Stimulated activated CD8-positive, alpha-beta memory T cell treated with anti-CD3 and anti-CD28 coated beads, Interleukin-2, amount 100 ng/mL, for 1 hour (primary cell): ENCODE measurements around the gene IL27RA.
"Not testable (repeated sequence)": the region's sequence is repeated elsewhere in the genome, so short reads cannot be mapped to it uniquely, and the experiment has no call there.

ENCODE experiments used
- DNase-seq, 2 donors: peaks; one replicate each; pipeline ENCODE4 v3.0.0-alpha.2; 2020; ENCODE audit warnings: low read depth in 2 of 2

The IL27RA gene

GRCh38 chr19:14030997-14031718 lies 404 bp upstream of the IL27RA start:
- DNase-seq = peak; percentile 53 to 72

- DNase-seq = no peak
Measured at GRCh38 chr19:14033946-14034345, 2.4 kb downstream of the IL27RA start.

- DNase-seq = not testable (repeated sequence)
Measured at GRCh38 chr19:14035159-14035558, 3.6 kb downstream of the IL27RA start.

DNA sequence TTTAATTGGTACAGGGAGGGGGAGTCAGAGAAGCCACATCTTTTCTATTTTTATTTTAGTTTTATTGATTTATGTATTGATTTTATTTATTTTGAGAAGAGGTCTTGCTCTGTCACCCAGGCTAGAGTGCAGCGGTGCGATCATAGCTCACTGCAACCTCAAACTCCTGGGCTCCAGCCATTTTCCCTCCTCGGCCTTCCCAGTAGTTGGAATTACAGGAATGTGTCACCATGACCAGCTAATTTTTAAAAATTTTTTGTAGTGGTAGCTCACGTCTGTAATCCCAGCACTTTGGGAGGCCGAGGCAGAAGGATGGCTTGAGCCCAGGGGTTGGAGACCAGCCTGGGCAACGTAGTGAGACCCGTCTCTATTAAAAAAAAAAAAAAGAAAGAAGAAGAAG lies 4.1 kb downstream of the IL27RA start:
- DNase-seq = no peak

DNA sequence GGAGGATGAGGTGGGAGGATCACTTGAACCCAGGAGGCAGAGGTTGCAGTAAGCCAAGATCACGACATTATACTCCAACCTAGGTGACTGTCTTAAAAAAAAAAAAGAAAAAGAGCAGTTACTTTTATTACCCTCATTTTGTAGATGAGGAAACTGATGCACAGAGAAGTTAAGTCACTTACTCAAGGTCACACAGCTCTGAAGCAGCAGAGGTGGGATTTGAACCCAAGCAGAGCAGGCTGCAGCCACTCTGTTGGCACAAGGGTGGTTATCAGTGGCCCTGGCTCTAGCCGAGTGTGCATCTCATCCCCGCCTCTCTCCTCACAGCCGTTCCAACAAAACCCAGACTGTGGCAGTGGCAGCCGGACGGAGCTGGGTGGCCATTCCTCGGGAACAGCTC lies 7.6 kb downstream of the IL27RA start:
- no peak for DNase-seq

DNA sequence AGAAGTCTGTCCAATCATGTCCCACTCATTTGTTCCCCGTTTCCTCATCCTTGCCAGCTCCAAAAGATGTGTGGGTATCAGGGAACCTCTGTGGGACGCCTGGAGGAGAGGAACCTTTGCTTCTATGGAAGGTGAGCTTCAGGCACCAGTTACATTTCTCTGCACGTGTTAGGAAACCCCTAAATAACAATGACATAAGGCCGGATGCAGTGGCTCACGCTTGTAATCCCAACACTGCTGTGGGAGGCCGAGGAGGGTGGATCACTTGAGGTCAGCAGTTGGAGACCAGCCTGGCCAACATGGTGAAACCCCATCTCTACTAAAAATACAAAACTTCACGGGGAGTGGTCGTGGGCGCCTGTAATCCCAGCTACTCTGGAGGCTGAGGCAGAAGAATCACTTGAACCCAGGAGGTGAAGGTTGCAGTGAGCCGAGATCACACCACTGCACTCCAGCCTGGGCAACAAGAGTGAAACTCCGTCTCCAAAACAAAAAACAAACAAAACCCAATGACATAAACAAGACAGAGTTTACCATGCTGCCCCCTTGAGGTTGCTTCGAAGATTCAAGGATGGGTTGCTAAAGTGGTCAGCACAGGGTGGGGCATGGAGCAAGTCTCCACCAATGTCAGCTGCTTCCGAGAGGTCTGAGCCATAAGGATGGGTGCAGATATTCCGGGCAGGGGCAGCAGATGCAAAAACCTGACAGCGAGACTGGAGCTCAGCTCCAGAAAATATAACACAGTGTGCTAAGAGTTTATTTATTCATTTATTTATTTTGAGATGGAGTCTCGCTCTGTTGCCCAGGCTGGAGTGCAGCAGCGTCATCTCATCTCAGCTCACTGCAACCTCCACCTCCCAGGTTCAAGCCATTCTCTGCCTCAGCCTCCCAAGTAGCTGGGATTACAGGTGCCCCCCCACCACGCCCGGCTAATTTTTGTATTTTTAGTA lies 11.4 kb downstream of the IL27RA start:
- not testable (repeated sequence) for DNase-seq

- not testable (repeated sequence) for DNase-seq
Measured at GRCh38 chr19:14047866-14048265, 16.3 kb downstream of the IL27RA start.

DNA sequence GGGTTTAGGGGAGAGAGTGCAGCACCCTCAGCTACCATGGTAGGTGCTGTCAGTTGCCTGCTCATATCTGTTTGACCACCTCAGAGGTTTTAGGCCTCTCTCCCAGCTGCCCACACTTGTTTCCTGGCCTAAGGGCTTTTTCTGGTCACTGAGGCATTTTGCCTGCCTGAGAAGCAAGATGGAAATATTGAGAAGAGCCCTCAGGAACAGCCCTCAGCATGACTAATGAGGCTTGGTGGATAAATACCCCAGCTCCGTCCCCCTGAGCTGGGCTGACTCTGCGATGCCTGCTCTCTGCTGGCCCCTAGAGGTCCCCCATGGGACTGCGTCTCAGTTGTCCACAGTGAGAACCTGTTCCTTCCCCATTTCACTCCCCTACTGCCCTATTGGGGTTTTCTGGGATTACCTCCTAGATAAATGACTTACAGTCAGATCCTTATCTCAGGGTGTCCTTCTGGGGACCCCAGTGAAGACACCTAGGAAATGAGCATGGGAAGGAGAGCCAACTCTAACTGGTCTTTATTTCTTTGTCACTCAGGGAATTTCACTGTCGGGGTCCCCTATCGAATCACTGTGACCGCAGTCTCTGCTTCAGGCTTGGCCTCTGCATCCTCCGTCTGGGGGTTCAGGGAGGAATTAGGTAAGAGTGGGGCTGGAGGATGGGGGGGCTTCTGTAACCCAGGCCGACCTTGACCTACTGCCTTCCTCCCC lies 17.0 kb downstream of the IL27RA start:
- peak; percentile 62 to 67 for DNase-seq

DNA sequence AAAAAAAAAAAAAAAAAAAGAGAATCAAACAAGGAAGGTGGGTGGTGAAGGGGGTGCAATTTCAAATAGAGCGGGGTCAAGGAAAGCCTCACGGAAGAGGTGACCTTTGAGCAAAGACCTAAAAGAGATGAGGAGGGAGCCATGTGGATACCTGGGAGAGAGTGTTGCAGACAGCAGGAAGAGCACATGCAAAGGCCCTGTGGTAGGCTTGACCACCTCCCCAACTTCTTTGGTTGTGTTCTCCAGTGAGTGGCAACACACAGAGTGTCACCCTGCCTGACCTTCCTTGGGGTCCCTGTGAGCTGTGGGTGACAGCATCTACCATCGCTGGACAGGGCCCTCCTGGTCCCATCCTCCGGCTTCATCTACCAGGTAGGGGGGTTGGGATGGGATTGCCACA lies 18.9 kb downstream of the IL27RA start:
- DNase-seq = no peak

- not testable (repeated sequence) for DNase-seq
Measured at GRCh38 chr19:14050961-14051360, 19.4 kb downstream of the IL27RA start.

- no peak for DNase-seq
Measured at GRCh38 chr19:14051980-14052379, 20.4 kb downstream of the IL27RA start.

DNA sequence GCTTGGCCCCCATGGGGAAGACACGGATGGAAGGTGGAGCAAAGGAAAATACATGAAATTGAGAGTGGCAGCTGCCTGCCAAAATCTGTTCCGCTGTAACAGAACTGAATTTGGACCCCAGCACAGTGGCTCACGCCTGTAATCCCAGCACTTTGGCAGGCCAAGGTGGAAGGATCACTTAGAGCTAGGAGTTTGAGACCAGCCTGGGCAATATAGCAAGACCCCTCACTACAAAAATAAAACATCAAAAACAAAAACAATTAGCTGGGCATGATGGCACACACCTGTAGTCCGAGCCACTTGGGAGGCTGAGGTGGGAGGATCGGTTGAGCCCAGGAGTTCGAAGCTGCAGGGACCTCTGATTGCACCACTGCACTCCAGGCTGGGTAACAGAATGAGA lies 20.9 kb downstream of the IL27RA start:
- DNase-seq = no peak

DNA sequence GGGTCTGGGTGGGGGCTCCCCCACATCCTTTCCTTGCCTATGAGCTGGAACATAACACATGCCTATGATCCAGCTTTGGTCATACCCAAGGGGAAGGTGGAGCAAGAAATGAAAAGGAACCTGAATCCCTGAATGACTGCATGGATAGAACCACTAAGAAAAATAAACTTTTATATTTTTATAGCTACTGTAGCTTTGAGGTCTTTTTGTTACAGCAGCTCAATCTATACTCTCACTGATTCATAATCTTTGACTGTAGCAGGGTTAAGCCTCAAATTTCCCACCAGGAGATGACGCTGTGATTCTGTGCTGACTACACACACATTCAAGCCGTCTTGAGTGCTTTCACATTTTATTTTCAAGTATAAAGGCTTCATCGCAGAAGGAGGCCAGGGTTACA lies 21.5 kb downstream of the IL27RA start:
- DNase-seq = no peak

- no peak for DNase-seq
Measured at GRCh38 chr19:14053500-14053899, 21.9 kb downstream of the IL27RA start.

- no peak for DNase-seq
Measured at GRCh38 chr19:14054099-14054498, 22.5 kb downstream of the IL27RA start.

DNA sequence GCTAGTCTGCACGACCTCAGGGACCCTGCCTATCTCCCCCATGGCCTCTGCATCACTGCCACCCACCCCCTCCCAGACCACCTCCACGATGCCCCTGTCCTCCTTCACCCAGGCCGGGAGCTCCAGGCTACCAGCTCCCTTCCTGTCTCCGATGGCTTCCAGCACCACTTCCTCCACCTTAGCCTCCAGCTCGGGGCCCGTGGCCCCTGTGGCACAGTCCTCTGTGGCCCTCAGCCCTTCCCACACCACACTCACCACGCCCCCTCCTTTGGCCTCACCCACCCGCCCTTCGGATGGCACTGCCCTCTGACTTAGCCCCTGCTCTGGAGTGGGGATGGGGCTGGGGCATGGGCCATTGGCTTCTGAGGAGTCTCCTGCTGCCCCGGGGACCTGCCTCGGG lies 23.2 kb downstream of the IL27RA start:
- DNase-seq = no peak

GRCh38 chr19:14055396-14055795 lies 23.8 kb downstream of the IL27RA start:
- no peak for DNase-seq

DNA sequence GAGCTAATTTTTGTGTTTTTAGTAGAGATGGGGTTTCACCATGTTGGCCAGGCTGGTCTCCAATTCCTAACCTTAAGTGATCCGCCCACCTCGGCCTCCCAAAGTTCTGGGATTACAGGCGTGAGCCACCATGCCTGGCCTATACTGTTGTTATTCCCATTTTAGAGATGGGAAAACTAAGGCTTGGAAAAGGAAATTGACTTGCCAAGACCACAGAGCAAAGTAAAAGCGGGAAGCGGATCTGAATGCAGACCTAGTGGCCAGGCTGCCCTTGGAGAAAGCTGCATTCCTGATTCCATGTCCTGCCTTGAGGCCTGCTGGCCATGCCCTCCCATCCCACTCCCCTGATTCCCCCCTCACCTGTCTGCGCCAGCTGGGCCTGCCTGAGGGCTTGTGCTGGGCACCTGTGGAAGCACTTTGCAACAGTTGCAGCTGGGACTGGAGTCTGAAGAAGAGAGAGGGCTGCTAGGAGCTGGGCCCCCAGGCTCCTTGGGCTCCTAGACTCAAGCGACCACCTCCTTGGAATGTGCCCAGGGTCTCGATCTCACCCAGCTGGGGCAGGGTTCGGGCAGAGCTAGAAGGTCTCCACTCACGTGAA lies 24.6 kb downstream of the IL27RA start:
- no peak for DNase-seq

- no peak for DNase-seq
Measured at GRCh38 chr19:14056741-14057356, 25.3 kb downstream of the IL27RA start.

DNA sequence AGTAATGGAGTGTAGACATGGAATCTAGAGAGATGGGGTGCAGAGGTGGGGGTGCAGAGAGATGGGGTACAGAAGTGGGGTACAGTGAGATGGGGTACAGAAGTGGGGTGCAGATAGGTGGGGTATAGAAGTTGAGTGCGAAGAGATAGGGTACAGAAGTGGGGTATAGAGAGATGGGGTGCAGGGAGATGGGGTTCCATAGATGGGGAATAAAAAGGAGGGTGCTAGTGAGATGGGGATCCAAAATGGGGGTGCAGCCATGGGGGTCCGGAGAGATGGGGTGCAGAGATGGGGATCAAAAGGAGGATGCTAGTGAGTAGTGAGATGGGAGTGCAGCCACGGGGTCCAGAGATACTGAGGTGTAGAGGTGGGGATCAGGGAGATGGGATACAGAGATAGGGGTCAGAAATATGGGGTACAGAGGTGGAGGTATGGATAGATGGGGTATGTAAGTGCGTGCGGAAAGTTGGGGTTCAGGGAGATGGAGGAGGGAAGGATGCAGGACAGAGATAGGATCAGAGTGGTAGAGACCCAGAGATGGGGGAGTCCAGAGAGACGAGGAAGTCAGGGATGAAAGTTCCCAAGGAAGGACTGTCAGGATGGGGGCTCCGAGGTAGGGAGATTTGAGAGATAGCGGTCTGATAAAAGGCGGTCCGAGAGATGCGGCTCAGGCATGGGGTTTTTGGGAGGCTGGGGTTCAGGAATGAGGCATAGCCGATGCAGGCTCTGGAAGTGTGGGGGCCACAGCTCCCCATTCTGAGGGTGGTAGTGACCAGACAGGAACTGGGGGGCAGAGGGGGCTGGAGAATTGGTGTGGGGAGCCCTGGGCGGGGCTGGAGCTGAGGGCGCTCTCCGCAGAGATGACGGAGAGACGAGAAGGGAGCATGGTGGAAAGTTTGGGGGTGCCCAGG lies 26.9 kb downstream of the IL27RA start:
- no peak for DNase-seq
